Renal pelvis (tissue), 4 donors: Measurements from ENCODE around the gene ADORA1. TPM values are rescaled to one million over a fixed set of nuclear protein-coding genes. Genes with fewer than 3 reads are reported as not detected.

Experiments used
- DNase-seq: peaks from one replicate; pipeline ENCODE4 v3.0.0-alpha.2; 2013
- polyA plus RNA-seq, 3 donors: library from polyadenylated mRNA; unstranded; fragments of 120-200 nt; gene quantifications; one replicate each; pipeline ENCODE4 v1.2.1, GENCODE V29; 2013; ENCODE audit not compliant: insufficient read length in 3 of 3

The ADORA1 gene
- polyA plus RNA-seq, 3 donors = 5.5 to 8.0 (median 6.2) TPM

DNA sequence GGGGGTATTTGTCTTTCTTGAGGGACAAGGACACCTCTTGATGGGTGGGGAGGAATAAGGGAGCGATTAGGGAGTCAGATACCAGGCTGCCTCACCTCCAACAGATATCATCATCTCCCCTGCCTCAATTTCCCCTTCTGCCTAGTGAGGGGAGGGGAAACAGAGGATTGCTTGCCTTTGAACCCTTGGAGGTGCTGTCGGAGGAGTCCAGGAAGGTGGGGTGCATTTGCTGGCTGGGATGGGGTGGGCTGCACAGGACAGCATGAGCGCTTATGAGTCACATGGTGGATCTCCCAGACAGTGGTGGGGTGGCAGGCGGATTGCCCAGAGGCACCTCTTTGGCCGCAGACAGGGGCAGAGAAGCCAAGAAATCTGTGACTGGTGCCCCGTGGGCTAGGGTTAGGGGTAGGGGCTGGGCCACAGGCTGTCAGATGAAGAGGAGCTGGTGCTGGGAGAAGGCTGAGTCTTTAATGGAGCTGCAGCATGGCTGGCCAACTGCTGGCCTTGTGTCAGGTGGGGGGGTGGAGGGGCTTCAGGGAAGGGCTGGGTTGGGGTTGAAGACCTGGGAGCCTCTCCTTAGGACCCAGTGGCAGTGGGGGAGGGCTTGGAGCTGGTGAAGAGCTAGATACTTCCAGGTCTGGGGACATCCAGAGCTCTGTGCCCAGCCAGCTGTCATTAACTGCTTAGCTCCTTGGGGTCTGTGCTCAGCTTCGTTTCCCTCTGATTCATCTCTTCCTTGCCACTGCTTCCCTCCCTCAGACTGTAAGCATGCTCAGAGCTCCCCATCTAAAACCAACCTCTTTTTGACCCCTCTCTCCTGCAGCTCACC lies 7.0 kb upstream of the ADORA1 start:
- DNase-seq = no peak

DNA sequence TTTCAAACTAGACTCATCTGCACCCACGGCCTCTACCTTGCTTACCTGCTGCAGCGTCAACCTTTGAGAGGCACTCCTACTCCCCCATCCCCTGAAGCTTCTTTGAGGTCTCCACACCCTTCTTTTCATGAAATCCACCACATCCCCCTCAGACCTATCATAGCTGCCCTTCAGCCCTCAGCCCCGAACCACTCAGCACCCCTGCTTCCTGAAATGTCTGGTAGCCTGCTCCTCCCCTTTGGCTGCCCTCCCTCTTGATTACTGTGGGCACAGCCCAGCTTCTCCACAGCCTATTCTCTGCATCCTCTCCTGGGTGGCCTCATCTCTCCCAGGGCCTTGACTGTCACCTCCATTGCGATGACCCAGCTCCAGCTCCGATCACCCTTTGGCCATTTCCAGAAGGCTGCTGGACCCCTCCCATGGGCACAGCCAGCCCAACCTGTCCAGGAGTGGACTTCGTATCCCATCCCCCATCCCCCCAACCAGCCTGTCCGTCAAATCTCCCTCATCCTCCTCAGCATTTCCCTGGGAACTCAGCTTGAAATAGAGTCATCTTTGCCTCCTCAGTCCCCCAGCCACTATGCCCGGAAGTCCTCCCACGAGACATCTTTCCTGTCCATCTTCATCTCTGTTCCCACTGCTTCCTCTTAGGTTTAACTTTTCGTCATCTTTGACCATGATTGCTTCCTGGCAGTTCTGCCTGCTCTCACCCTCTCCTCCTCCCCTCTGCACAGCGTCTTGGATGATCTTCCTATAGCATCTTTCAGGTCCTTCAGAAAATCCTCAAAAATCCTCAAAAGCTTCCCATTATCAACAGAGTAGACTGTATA lies 6.1 kb upstream of the ADORA1 start:
- no peak for DNase-seq

GRCh38 chr1:203122159-203122558 lies 5.4 kb upstream of the ADORA1 start:
- DNase-seq = no peak

DNA sequence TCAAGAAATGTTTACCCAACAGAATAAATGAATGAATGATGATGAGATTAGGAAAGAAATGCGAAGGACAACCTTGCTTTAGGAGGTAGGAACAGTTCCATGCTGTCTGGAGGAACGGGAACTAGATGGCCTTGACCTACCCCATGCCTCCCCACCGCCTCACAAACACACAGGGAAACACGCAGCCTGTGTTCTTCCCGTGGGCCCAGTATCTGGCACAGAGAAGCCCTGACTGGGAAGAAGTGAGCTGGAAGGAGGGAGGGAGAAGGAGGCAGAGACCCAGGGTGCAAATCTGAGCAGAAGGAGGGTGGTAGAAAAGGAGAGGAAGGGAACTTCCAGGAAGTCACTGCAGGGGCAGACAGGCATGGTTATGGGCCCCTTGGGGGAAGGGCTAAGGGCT lies 3.5 kb upstream of the ADORA1 start:
- DNase-seq = no peak

GRCh38 chr1:203124546-203125317 lies 2.8 kb upstream of the ADORA1 start:
- no peak for DNase-seq

- no peak for DNase-seq
Measured at GRCh38 chr1:203126151-203126865, 1.2 kb upstream of the ADORA1 start.

- DNase-seq = no peak
Measured at GRCh38 chr1:203126866-203127665, 460 bp upstream of the ADORA1 start.

- DNase-seq = no peak
Measured at GRCh38 chr1:203128431-203128715, 847 bp downstream of the ADORA1 start.

GRCh38 chr1:203128716-203129500 lies 1.4 kb downstream of the ADORA1 start:
- DNase-seq = no peak

DNA sequence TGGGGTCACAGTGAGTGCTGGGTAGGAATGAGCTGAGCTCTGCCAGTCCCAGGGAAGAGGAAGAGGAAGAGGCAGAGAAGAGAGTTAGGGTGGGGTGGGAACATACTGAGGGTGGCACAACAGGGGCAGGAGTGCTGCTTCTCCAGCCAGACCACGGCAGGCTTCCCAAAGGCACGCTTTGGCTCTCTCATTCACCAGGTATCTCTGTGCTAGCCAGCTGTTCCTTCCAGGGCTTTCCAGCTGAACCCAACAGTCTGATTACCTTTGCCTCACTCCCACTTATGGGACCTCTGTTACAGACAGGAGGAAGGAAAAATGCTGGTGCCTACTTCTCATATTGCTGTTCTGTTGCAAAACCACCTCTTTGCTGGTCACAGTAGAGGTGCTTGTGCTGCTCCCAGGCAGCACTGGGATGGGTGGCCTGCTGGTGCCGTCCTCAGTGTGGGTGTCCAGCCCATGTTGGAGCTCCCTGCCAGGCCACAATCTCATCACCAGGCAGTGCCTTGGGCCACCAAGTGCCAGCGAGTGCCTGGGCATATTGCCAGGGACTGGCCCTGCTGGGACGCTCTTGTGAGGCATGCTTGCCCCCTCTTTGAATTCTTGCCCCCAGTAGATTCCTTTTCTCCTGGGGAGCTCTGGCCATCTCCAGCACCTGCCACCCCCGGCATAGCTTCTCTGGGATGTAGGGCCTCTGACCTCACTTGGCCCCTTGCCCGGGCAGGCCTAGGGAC lies 2.1 kb downstream of the ADORA1 start:
- no peak for DNase-seq

- no peak for DNase-seq
Measured at GRCh38 chr1:203130358-203130985, 2.9 kb downstream of the ADORA1 start.

DNA sequence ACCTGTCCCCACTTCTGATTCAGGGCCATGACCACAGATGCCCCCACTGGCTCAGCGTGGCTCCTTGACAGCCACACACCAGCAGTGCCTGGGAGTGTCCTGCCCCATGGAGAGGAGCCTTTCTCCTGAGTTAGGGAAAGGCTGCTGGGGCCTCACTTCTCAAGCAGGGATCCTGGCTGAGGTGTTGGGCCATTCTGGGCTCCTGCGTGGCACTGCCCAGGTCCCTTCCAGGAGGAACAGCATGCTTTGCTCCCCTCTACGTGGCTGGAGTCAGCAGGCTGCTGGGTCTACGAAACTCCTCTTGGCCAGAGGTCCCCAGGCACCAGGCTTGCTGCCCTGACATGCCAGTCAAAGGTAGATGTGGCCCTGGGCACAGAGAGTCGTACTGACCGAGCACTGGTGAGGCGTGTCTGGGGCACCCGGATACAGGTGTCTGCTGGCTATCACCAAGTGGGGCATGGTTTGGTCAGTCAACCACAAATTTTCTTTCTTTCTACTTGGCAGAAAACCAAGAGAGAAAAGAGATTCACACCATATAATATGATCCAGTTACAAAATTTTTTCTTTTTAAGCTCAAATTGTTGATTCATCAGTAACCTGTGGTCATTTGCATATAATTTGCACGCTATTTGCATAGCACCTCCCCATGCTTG lies 4.1 kb downstream of the ADORA1 start:
- no peak for DNase-seq

- DNase-seq = no peak
Measured at GRCh38 chr1:203133970-203134725, 6.6 kb downstream of the ADORA1 start.

- no peak for DNase-seq
Measured at GRCh38 chr1:203135636-203136305, 8.2 kb downstream of the ADORA1 start.

DNA sequence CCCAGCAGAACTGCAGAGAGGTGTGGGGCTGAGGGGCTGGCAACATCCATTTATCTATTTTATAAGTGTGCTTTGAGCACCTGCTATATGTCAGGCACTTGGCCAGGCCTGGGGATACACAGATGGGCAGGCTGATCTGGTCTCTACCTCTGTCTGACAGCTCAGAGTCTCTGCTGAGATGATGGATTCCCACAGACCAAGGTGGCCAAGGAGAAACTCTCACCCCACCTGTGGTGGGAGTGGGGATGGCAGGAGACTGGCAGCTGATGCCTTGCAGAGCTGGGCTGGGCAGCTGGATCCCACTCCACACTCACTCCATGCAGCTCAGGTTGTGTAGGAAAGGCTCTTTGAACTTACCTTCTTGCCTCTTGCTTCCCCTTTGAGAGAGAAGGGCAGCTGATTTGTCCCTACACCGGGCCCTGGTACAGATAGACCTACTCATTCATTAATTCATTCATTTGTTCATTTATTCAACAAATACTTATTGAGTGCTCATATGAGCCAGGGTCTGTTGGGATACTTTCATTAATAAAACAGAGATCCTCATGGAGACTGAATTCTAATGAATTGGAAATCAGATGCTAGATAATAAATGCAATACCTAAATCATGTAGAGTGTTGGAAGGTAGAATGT lies 9.0 kb downstream of the ADORA1 start:
- DNase-seq = no peak

GRCh38 chr1:203137324-203137723 lies 9.8 kb downstream of the ADORA1 start:
- DNase-seq = no peak

DNA sequence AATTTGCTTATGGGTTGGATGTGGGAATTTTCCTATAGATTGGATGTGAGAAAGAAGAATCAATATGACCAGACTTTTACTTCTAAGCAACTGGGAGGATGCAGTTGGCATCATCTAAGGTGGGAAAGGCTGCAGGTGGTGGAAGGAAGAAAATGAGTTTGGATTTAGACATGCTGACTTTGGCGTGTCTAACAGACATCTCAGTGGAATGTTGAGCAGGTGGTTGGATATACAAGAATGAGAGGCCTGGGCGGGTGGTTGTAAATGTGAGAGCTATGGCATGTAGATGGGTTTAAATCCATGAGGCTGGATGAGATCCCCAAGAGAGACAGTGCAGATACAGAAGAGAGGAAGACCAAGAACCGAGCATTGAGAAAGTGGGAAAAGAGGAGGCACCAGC lies 10.5 kb downstream of the ADORA1 start:
- no peak for DNase-seq
